ENCODE measurements around the gene SYT13.
"Not testable (repeated sequence)": the region's sequence is repeated elsewhere in the genome, so short reads cannot be mapped to it uniquely, and the experiment has no call there.

SYT13 gene

GRCh38 chr11:45305874-45306623 lies 19.9 kb upstream of the SYT13 start:
- no peak for DNase-seq

- DNase-seq, result no peak
Observed at GRCh38 chr11:45304992-45305335, 18.8 kb upstream of the SYT13 start.

DNA sequence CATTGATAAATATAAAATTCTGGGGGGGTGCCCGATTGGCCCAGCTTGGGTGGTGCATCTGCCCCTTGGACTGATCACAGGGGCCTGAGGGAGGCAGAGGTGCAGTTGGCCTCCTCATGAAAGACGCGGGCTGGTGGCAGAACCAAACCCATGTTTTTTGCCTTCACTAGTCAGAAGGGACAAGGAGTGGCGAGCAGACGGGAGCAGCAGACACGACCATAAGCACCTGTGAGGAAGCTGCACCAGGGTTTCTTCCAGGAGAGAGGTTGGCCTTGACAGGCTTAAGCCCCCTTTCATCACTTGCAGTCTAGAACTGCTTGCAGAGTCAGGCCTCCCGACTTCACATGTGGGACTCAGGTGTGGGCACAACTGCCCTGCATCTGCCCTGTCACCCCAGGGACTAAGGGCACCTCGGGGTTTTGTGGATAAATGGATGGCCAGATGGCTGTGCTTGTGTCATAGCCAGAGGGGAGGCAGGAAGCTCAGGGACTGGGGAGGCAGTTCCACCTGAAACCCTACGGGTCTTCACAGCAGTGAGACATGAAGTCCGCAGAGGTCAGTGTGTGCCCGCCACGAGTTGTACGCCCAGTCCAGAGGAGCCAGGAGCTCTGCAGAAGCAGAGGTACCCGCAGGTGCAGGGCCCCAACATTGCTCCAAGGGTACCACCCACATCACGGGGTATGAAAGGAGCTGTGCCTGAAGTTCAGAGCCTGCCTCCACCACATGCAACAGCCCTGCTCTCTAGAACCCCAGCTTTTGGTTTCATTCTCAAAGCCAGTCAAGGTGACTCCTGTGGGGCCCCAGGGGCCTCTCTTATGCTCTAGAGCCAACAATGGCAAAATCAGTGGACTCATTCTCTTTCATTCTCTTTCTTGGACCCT lies 18.2 kb upstream of the SYT13 start:
- DNase-seq, result no peak

DNA sequence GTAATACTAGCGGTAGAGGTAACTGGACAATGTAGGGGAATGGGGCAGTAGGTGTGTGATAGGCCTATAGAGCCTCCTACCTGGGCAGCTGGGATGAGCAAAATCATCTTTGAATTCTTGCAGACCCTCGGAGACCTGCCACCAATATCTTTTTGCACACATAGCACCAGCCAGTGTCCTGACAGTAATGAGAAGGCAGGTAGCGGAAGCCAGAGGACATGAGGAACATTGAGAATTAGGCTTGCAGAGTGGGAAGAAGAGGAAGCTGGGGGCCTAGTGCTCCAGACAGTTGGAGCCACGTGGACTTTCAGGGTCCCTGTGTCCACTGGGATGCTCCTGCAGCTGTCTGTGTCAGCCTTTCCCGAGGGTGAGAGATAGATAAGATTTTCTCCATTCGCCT lies 17.2 kb upstream of the SYT13 start:
- DNase-seq, result no peak

- no peak for DNase-seq
Observed at GRCh38 chr11:45301537-45302246, 15.6 kb upstream of the SYT13 start.

DNA sequence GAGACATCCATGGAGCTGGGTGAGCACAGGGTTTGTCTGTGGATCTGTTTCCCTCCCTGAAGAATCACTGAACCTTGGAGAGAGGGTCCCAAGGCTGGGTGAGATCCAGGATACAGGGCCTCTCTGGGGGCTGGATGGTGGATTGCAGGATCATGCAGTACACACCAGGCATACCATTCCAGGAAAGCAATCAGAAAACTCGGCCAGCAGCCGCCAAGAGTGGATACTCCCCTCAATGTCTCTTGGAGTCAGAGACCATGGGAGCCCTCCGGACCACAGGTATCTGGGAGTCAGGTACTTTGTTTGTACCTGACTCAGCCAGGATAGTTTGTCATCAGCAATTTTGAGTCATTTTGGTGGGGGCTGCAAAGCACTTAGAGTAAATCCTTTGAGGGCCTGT lies 14.6 kb upstream of the SYT13 start:
- DNase-seq, result no peak

DNA sequence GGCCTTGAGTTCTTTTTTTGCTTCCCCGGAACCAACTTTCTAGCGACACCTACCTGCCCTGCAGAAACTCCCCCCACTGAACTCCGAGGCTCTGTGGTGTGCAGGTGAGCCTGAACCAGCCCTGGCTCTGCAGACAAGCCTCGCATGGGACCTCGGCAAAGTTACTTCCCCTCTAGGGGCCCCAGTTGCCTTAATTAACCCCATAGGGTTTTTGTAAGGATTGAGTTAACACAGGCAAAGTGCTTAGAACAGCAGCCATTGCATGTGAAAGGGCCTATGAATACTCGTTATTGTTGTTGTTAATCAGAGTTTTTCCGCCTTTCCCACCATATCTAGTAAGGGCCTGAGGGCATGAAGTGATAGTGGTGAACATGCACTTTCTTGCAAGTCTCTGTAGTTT lies 12.6 kb upstream of the SYT13 start:
- no peak for DNase-seq

DNA sequence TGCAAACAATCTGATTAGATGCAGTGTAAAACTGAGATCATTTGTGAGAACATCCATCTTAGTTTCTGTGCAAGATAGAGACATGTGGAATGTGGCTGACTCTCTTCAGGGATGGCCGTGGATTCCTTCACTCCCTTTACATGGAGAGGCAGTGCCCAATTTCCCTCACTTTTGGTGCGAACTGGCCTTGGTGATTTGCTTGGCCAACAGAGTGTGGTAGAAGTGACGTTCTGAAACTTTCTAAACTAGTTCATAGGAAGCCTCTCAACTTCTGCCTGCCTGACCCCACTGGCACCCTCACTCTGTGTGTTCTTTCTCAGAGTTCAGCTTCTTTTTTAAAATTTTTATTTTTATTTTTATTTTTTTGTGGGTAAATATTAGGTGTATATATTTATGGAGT lies 9.9 kb upstream of the SYT13 start:
- no peak for DNase-seq

- DNase-seq, result no peak
Observed at GRCh38 chr11:45294499-45294898, 8.4 kb upstream of the SYT13 start.

- not testable (repeated sequence) for DNase-seq
Observed at GRCh38 chr11:45293566-45294192, 7.5 kb upstream of the SYT13 start.

DNA sequence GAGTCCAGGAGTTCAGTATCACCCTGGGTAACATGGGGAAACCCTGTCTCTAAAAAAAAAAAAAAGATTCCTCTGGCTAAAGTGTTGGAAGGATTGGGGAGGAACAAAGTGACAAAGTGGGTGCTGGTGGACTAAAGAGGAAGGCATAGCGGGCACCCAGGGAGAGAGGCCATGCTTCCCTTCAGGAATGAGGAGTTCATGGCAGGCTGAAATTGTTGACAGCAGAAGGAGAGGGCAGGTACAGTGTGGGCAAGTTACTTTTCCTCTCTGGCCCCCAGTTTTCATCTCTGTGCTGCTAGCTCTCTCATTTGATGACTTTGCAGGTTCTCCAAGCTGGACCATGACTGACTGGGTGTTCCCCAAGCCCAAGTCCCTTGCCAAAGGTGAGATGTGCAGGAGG lies 4.4 kb upstream of the SYT13 start:
- no peak for DNase-seq

- DNase-seq, result no peak
Observed at GRCh38 chr11:45289369-45289768, 3.2 kb upstream of the SYT13 start.

- DNase-seq, result no peak
Observed at GRCh38 chr11:45288339-45288738, 2.2 kb upstream of the SYT13 start.

DNA sequence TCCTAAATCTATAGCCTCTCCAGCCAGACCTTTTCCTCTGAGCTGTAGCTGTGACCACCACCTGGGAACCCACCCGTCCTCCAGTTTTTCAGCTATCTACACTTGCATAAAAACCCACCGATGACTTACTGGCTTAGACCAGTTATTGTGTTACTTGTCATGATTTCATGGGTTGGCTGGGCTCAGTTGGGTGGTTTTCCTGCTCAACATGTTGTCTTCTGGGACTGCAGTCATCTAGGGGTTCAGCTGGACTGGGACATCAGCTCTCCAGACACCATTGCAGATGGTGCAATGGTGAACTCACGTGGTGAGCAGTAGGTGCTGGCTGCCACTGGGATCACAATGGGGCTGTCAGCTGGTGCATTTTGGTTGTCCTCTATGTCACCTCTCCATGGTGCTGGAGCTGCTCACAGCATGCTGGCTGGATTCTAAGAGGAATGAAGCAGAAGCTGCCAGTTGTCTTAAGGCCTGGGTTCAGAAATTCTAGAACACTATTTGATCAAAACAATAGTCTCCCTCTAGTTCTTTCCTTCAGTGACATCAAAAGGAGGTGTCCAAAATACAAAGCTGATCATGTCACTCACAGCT lies 1.3 kb upstream of the SYT13 start:
- DNase-seq, result no peak

DNA sequence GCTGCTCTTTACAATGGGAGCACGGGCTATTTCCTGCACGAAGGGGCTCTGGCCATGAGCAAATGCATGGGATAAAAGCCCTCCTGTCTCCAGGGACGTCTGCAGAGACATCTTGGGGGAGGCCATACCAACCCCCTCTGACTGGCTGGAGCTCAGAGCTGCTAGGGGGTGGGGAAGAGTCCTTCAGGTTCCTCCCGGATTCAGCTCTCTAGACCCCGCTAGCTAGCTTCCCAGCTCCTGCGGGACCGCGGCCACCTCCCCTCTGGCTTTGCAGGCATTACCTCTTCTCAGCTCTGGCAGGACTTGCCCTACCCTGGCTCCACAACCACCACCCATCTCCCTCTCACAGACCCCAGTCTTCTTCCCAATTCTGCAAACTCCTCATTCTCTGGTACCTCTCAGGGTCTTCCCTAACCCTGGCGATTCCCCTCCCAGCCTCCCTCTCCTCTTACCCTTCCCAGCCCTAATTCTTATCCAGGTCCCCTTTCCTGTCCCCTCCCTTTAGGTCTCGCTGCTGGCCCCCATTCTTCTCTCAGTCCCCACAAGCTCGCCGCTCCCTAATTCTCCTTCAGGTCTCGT lies 802 bp downstream of the SYT13 start:
- DNase-seq, result no peak

GRCh38 chr11:45282081-45282480 lies 4.1 kb downstream of the SYT13 start:
- no peak for DNase-seq

DNA sequence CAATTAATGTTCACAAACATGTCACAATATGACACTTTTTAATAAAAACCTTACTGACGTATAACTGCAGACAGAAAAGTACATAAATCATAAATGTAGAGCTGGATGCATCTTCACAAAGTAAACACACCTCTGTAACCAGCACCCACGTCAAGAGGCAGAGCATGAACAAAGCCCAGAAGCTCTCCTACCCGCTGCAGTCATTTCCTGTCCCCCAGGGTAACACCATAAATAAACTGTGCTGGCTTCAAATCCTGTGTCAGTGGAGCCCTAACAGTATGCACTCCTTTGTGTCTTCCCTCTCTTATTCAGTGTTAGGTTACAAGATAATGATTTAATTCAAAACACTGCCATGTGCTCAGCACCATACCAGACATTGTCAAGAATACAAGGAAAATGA lies 5.7 kb downstream of the SYT13 start:
- no peak for DNase-seq

DNA sequence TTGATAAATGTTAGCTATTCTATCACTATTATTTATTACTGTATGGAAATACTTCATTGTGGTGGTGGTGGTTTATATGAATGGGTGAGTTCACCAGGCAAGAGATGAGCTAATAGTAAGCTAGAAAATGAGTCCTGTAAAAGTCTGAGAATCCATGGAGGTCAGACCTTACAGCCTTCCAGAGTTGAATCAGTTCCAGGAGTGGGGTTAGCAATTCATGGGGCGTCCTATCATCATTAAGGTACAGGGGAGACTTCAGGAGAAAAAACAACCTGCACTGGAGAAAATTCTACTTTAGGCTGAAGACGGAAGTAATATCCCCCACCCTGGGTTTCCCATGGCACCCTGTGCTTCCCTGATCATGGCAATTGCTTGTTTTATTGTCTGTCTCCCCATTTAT lies 6.5 kb downstream of the SYT13 start:
- no peak for DNase-seq

DNA sequence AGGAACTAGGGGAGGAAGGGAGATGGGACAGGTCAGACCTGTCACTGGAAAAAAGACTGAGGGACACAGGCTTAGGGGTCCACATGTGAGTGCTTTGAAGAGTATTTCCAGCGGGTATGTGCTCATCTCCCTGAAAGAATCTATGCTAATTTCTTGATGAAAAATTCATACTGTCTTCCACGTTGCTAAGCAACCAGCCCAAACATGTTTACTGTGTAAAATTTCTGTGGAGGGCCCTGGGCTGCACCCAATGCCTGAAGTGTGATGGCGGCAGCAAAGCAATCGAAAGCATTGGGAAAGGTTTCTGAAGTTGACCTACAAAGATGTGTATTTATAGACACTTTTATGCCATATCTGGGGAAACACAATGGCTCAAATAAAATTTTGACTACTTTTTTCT lies 7.4 kb downstream of the SYT13 start:
- DNase-seq, result no peak

- DNase-seq, result no peak
Observed at GRCh38 chr11:45275828-45276227, 10.3 kb downstream of the SYT13 start.

- DNase-seq, result no peak
Observed at GRCh38 chr11:45274206-45274605, 11.9 kb downstream of the SYT13 start.

GRCh38 chr11:45273509-45273908 lies 12.6 kb downstream of the SYT13 start:
- no peak for DNase-seq

DNA sequence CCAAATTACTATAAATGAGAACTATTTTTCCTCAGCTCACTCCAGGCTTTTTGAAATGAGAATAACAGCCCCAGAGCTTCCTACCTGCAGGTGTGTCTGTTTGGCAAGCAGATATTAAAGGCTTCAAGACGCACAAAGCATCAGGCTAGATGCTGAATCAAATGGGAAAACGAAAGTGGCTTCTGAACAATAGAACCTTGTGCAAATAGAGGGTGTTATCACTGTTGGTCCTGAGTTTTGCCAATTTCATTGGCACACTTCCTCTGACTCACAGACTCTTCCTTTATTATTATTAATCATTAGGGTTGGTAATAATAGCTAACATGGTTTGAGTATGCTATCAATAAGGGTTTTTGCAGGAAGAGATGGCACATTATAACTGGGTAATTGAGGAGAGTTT lies 13.4 kb downstream of the SYT13 start:
- DNase-seq, result no peak

Data from KG1 (cell line).